ENCODE data around the gene DAW1. TPM values are rescaled to one million over a fixed set of nuclear protein-coding genes. Genes with fewer than 3 reads are reported as not detected.

Gene DAW1
- total RNA-seq, 1 experiment from 2014 or later: 0.20 TPM

DNA sequence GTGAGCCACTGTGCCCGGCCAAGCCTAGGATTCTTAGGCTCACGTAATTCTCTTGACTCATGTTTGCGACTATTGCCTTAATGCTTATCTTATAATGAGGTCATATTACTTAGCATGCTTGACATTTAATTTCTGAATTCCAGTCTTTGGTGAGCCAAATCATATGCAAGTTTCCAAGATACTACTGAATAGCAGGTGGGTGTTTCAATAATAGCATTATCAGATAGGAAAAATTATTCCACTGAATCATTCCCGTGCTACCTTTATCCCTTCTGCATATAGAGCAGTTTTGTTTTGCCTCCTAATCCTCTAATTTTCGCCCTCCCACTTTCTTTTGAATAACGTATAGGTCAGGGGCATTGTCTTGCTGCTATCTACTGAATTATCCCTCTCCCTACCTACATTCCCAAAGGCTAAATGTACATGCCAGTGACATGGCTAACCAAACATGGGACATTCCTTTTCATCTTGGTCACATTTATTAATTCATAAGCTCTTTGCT, 4.9 kb downstream of the DAW1 start (continued):
- TF ChIP-seq ATF3 (IDR thresholded peaks at IDR 0.05): no peak

DNA sequence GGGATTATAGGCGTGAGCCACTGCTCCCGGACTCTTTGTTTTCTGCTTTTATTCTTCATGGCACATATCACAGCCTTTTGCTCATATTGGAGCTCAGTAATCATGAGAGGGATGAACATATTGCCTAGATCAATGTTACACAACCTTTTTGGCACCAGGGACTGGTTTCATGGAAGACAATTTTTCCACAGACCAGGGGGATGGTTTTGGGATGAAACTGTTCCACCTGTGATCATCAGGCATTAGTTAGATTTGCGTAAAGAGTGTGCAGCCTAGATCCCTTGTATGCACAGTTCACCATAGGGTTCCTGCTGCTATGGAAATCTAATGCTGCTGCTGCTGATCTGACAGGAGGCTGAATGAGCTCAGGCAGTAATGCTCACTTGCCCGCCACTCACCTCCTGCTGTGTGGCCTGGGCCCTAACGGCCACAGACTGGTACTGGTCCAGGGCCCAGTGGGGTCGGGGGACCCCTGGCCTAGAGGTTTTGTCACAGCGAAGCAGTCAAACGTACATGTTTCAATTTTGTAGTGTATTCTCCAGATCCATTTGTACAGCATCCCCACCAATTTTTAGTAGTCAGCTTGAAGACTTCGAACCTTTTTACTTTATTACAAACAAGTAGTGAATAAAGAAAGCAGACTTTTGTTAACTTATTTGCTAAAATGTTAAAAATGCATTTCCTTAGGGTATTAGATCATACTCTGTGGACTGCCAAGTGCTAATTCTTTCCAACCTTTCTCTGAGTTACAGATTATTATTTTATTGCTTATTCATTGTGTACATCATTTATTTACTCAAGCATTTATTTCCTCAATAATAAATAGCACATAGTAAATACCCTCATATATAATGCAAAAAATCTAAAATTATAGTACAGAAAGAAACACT, 6.2 kb downstream of the DAW1 start:
- no peaks in the 10 kb centered on the region for H3K9me3 ChIP-seq (ENCODE audit: control insufficient read depth in 1 of 2, insufficient read depth in 1 of 2, low read depth in 1 of 2, low read length in 2 of 2)
- no peak overlapping the region for H2AFZ ChIP-seq (ENCODE audit: low read depth, low read length, poor library complexity, severe bottlenecking)
- ChIA-PET POLR2A (no interaction called here), RAD21 (ENCODE audit: low non-redundant PET in 1 of 2, low total read pairs in 2 of 2, uncharacterized antibody in 2 of 2, unreplicated experiment in 2 of 2) (no interaction called here), CTCF (interaction anchor here (2.5 kb wide), 1 partner anchor 13 kb away, joined by 11 read pairs; no protein-coding TSS in a partner anchor)
- ATAC-seq: no peak
- DNase-seq (ENCODE audit: low read depth, low spot score): no peak
- no TSS peak for BruUV-seq (replicated peaks)
- no peak overlapping the region for H3K4me2 ChIP-seq (ENCODE audit: low read length)
- TF ChIP-seq, protein P1, sequence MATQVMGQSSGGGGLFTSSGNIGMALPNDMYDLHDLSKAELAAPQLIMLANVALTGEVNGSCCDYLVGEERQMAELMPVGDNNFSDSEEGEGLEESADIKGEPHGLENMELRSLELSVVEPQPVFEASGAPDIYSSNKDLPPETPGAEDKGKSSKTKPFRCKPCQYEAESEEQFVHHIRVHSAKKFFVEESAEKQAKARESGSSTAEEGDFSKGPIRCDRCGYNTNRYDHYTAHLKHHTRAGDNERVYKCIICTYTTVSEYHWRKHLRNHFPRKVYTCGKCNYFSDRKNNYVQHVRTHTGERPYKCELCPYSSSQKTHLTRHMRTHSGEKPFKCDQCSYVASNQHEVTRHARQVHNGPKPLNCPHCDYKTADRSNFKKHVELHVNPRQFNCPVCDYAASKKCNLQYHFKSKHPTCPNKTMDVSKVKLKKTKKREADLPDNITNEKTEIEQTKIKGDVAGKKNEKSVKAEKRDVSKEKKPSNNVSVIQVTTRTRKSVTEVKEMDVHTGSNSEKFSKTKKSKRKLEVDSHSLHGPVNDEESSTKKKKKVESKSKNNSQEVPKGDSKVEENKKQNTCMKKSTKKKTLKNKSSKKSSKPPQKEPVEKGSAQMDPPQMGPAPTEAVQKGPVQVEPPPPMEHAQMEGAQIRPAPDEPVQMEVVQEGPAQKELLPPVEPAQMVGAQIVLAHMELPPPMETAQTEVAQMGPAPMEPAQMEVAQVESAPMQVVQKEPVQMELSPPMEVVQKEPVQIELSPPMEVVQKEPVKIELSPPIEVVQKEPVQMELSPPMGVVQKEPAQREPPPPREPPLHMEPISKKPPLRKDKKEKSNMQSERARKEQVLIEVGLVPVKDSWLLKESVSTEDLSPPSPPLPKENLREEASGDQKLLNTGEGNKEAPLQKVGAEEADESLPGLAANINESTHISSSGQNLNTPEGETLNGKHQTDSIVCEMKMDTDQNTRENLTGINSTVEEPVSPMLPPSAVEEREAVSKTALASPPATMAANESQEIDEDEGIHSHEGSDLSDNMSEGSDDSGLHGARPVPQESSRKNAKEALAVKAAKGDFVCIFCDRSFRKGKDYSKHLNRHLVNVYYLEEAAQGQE (IDR thresholded peaks at IDR 0.05; ENCODE audit: low read depth): no peak
- no peaks in the 10 kb centered on the region for H3K4me1 ChIP-seq (ENCODE audit: control insufficient read depth in 1 of 2, insufficient read depth in 2 of 2, low read length in 2 of 2)
- intact Hi-C loops (cut with micrococcal nuclease): no loop called here
- no peaks in the 10 kb centered on the region for H4K20me1 ChIP-seq (ENCODE audit: insufficient read depth)
- H3K27me3 ChIP-seq (ENCODE audit: insufficient read depth, low read length): no peaks in the 10 kb centered on the region
- no peak overlapping the region for H3K4me3 ChIP-seq (replicated peaks in 1 of 2; ENCODE audit: low read depth in 1 of 2, low read length in 2 of 2)
- H3K9me2 ChIP-seq (ENCODE audit: insufficient read depth): no peaks in the 10 kb centered on the region
- H3K9ac ChIP-seq (ENCODE audit: low read length): no peak overlapping the region
- H3K79me2 ChIP-seq (ENCODE audit: insufficient read depth, low read length): no peaks in the 10 kb centered on the region
- H3K36me3 ChIP-seq (ENCODE audit: control insufficient read depth in 1 of 2, insufficient read depth in 2 of 2, low read length in 2 of 2): no peaks in the 10 kb centered on the region
- H3K27ac ChIP-seq (ENCODE audit: low read depth, low read length): no peak overlapping the region
